ENCODE results near the gene FANCF.
"Not testable (repeated sequence)": the region's sequence is repeated elsewhere in the genome, so short reads cannot be mapped to it uniquely, and the experiment has no call there.

The FANCF gene

DNA sequence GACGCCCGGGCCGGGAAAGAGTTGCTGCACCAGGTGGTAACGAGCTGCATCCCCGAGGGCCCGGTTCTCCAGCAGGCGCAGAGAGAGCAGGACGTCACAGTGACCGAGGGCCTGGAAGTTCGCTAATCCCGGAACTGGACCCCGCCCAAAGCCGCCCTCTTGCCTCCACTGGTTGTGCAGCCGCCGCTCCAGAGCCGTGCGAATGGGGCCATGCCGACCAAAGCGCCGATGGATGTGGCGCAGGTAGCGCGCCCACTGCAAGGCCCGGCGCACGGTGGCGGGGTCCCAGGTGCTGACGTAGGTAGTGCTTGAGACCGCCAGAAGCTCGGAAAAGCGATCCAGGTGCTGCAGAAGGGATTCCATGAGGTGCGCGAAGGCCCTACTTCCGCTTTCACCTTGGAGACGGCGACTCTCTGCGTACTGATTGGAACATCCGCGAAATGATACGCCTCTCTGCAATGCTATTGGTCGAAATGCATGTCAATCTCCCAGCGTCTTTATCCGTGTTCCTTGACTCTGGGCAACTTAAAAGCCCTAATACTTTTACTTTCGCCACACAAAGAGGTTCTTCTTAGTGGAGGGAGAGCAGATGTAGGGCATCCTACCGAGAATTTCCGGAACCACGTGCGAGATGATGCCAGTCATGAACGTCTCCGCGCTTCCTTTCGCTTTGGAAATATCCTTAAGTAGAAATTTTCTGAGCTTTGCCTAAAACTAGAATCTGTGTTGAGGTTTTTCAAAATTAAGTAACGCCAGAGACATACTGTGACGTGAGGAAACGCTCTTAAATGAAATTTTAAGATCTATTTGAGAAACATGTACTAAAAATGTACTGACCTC, at the start of gene FANCF:
FANCF (minus strand) TSS at position 376 of the 840 bp plus-strand sequence; CDS start at position 363, 13 bp downstream.
- peak; percentile 88 for DNase-seq
- H3K4me1 Mint-ChIP-seq: peaks cover 40% of the 10 kb centered on the region

DNA sequence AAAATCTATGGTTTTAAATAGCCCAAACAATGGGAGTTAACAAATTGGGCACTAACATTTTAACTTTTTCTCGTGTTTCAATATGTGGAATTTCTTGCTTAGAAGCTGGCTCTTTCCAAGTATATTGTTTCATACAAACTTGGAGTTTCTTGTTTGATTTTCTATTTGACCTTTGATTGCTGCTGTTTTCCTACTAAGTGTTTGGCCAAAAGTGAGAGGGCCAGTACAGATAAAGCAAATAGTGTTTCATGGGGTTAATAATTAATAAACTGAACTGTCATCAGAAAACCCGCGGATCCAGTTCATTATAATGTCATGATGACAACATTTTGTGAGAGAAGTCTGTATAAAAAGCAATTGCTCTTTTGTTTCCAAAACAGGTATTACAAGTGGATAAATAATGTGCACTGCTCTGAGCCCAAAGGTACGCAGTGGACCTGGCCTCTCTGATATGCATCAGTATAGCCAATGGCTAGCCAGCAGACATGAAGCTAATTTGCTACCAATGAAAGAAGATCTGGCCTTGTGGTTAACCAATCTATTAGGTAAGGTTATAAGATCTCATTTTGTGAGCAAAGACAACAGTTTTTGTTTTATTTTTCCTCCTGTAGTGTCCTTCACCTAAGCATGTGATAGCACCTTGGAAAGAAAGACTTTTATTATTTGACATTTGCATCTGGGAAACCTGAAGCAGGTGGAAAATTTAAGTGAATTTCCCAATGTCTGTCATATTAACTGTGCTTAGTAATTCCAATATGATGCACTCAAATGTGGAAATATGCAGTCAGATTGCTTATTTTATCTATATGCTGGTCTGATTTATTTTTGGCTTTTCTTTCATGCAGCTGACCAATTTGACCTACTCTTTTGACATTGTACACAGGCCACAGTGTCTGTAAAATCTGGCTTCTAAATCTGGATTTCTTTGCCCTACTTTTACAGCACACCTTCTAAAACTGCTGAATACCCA, 49.1 kb upstream of the FANCF start:
- H3K4me1 Mint-ChIP-seq: no peaks in the 10 kb centered on the region
- ATAC-seq: no peak
- no peak overlapping the region for H3K27ac Mint-ChIP-seq

More for the DNA sequence above, at the start of gene FANCF:
- Mint-ChIP-seq H3K9me3 (no peaks in the 10 kb centered on the region), H3K4me3 (peak within 1 kb of the TSS; percentile 95), H3K36me3 (ENCODE audit: low read depth) (peaks cover 26% of the 10 kb centered on the region), H3K27me3 (no peaks in the 10 kb centered on the region), H3K27ac (peak within 1 kb of the TSS; percentile 97)
- peak; percentile 98 for ATAC-seq

GRCh38 chr11:22671751-22672150, 46.1 kb upstream of the FANCF start:
- Mint-ChIP-seq H3K27ac (no peak overlapping the region), H3K4me3 (no peak overlapping the region), H3K9me3 (no peaks in the 10 kb centered on the region), H3K36me3 (ENCODE audit: low read depth) (no peaks in the 10 kb centered on the region), H3K27me3 (peaks cover 39% of the 10 kb centered on the region), H3K4me1 (peaks cover 11% of the 10 kb centered on the region)
- ATAC-seq (no peak), DNase-seq (no peak)

More for the DNA sequence above, 49.1 kb upstream of the FANCF start:
- H3K9me3 Mint-ChIP-seq: no peaks in the 10 kb centered on the region
- H3K36me3 Mint-ChIP-seq (ENCODE audit: low read depth): no peaks in the 10 kb centered on the region
- H3K4me3 Mint-ChIP-seq: no peak overlapping the region
- H3K27me3 Mint-ChIP-seq: peaks cover 14% of the 10 kb centered on the region
- DNase-seq: no peak

GRCh38 chr11:22670830-22671229, 45.2 kb upstream of the FANCF start:
- DNase-seq (no peak), ATAC-seq (no peak)
- Mint-ChIP-seq H3K27me3 (peaks cover 46% of the 10 kb centered on the region), H3K9me3 (no peaks in the 10 kb centered on the region), H3K27ac (no peak overlapping the region), H3K4me1 (peaks cover 18% of the 10 kb centered on the region), H3K36me3 (ENCODE audit: low read depth) (no peaks in the 10 kb centered on the region), H3K4me3 (no peak overlapping the region)

GRCh38 chr11:22669368-22669767, 43.7 kb upstream of the FANCF start:
- Mint-ChIP-seq H3K36me3 (ENCODE audit: low read depth) (no peaks in the 10 kb centered on the region), H3K27ac (no peak overlapping the region), H3K9me3 (no peaks in the 10 kb centered on the region), H3K4me1 (peaks cover 18% of the 10 kb centered on the region), H3K27me3 (peaks cover 55% of the 10 kb centered on the region), H3K4me3 (no peak overlapping the region)
- DNase-seq: no peak
- ATAC-seq: no peak

- no peak for DNase-seq
- Mint-ChIP-seq H3K36me3 (ENCODE audit: low read depth) (no peaks in the 10 kb centered on the region), H3K4me3 (no peak overlapping the region), H3K27me3 (peaks cover 57% of the 10 kb centered on the region), H3K9me3 (no peaks in the 10 kb centered on the region), H3K27ac (no peak overlapping the region), H3K4me1 (peaks cover 18% of the 10 kb centered on the region)
- no peak for ATAC-seq
Measured at GRCh38 chr11:22668005-22668796, 42.6 kb upstream of the FANCF start.

DNA sequence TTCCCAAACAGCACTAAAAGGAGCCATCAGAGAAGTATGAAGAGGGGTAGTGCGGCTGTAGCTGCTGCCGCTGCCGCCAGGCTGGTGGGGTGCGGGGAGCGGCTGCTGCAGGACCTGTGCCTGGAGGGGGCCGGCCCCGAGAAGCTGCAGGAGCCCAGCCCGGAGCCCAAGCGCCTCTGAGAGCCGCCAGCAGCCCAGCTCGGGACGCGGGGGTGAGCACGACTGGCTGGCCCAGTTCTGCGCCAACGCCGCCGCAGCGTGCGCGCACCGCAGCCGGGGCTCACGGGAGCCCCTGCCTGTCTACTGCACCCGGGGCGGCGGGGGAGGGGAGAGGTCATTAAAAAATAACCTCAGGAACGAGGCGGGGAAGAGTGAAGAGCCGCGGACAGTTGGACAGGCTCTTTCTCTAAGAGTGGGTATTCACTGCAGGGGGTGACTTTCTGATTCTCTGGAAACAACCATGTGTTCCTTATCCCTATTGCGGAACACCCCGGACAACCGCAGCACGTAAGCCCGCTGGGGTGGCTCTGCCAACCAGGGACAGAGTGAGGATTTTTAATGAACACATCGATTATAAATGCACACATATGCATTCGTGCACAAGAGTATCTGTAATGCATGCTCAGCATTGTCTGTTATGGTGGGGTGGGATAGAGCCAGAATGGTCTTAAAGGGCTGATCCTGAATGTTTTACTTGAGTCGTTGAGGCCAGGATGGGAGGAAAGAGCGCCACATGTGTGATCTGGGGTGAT, 41.2 kb upstream of the FANCF start:
- Mint-ChIP-seq H3K36me3 (ENCODE audit: low read depth) (no peaks in the 10 kb centered on the region), H3K4me1 (peaks cover 18% of the 10 kb centered on the region), H3K27ac (no peak overlapping the region), H3K4me3 (peak overlapping the region; percentile 70), H3K9me3 (no peaks in the 10 kb centered on the region), H3K27me3 (peaks cover 55% of the 10 kb centered on the region)
- ATAC-seq: peak; percentile 78
- DNase-seq: peak; percentile 24

- Mint-ChIP-seq H3K9me3 (no peaks in the 10 kb centered on the region), H3K4me3 (peak within 1 kb of the TSS; percentile 70), H3K27me3 (peaks cover 54% of the 10 kb centered on the region), H3K27ac (no peak within 1 kb of the TSS), H3K4me1 (peaks cover 18% of the 10 kb centered on the region), H3K36me3 (ENCODE audit: low read depth) (no peaks in the 10 kb centered on the region)
- no peak for ATAC-seq
- no peak for DNase-seq
Measured at GRCh38 chr11:22666325-22666687, 40.7 kb upstream of the FANCF start, which contains the start of gene GAS2. GAS2 (plus strand) TSS chr11:22666611; CDS start chr11:22674870, 8,259 bp downstream.

DNA sequence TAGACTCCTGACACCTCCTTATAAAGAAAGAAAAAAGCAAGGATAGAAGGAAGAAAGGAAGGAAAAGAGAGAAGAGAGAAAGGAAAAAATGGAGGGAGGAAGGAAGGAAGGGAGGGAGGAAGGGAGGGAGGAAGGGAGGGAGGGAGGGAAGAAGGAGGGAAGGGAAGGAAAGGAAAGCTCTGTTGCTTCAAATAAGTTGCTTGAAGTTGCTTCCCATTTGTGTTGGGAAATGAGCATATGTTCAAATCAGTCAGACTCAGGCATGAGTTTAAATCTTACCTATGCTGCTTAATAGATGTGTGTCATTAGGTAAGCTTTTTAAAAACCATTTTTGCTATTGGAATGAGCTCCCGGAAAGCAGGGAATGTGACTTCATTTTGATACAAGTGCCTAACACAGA, 34.2 kb upstream of the FANCF start:
- Mint-ChIP-seq H3K36me3 (ENCODE audit: low read depth) (no peaks in the 10 kb centered on the region), H3K4me1 (peaks cover 18% of the 10 kb centered on the region), H3K27ac (no peak overlapping the region), H3K27me3 (peaks cover 10% of the 10 kb centered on the region), H3K4me3 (no peak overlapping the region), H3K9me3 (no peaks in the 10 kb centered on the region)
- ATAC-seq: no peak
- DNase-seq: no peak

DNA sequence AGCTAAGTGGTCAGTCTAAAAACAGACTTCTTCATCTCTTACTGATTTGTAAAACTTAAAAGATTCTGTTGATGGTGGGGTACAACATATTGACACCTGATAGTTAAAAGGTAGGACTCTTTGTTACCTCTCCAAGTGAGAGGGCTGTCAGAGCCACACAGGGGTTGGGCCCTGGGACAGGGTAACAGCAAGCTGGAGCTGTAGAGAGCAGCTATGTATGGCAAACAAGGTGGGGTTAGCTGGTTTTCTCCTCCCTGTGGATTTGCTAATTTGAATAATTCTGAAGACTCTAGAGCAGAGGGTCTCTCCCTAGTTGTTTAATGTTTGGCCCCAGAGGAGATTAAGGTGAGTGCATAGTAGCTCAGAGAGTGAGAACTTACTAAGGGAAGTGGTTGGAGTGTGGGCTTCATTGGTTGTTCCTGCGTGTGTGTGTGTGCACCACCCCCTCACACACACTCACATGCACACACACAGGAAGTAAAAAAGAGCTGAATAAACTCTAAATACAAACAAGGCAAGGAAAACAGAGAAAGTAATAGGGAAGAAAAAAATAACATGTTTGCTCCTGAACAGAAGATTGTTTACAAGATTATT, 31.6 kb upstream of the FANCF start:
- DNase-seq (no peak), ATAC-seq (peak; percentile 93)
- H3K36me3 Mint-ChIP-seq (ENCODE audit: low read depth): no peaks in the 10 kb centered on the region
- H3K27me3 Mint-ChIP-seq: peaks cover 2% of the 10 kb centered on the region
- no peaks in the 10 kb centered on the region for H3K9me3 Mint-ChIP-seq
- H3K4me3 Mint-ChIP-seq: no peak overlapping the region
- H3K27ac Mint-ChIP-seq: no peak overlapping the region
- H3K4me1 Mint-ChIP-seq: peaks cover 18% of the 10 kb centered on the region

- H3K4me3 Mint-ChIP-seq: no peak overlapping the region
- H3K9me3 Mint-ChIP-seq: peaks cover 4% of the 10 kb centered on the region
- no peaks in the 10 kb centered on the region for H3K27me3 Mint-ChIP-seq
- H3K36me3 Mint-ChIP-seq (ENCODE audit: low read depth): peaks cover 4% of the 10 kb centered on the region
- DNase-seq (no peak), ATAC-seq (no peak)
- H3K27ac Mint-ChIP-seq: no peak overlapping the region
- H3K4me1 Mint-ChIP-seq: peaks cover 18% of the 10 kb centered on the region
Measured at GRCh38 chr11:22656130-22656529, 30.5 kb upstream of the FANCF start.

DNA sequence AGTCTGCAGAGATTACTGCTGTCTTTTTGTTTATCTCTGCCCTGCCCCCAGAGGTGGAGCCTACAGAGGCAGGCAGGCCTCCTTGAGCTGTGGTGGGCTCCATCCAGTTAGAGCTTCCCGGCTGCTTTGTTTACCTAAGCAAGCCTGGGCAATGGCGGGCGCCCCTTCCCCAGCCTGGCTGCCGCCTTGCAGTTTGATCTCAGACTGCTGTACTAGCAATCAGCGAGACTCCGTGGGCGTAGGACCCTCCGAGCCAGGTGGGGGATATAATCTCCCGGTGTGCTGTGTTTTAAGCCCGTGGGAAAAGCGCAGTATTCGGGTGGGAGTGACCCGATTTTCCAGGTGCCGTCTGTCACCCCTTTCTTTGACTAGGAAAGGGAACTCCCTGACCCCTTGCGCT, 26.7 kb upstream of the FANCF start:
- ATAC-seq; DNase-seq; H3K27me3 Mint-ChIP-seq; H3K4me3 Mint-ChIP-seq; H3K36me3 Mint-ChIP-seq (ENCODE audit: low read depth); H3K27ac Mint-ChIP-seq; H3K9me3 Mint-ChIP-seq: not testable (repeated sequence)
- H3K4me1 Mint-ChIP-seq: peaks cover 13% of the 10 kb centered on the region

GRCh38 chr11:22641559-22641958, 15.9 kb upstream of the FANCF start:
- no peaks in the 10 kb centered on the region for H3K4me1 Mint-ChIP-seq
- no peak overlapping the region for H3K27ac Mint-ChIP-seq
- ATAC-seq (no peak), DNase-seq (no peak)
- no peaks in the 10 kb centered on the region for H3K27me3 Mint-ChIP-seq
- H3K36me3 Mint-ChIP-seq (ENCODE audit: low read depth): no peaks in the 10 kb centered on the region
- no peaks in the 10 kb centered on the region for H3K9me3 Mint-ChIP-seq
- no peak overlapping the region for H3K4me3 Mint-ChIP-seq

Measured in activated naive CD8-positive, alpha-beta T cell treated with anti-CD3 and anti-CD28 coated beads, Interleukin-2, amount 50 U/mL, for 24 hours (primary cell).